Measurements from ENCODE around the gene PGM1.

DNA sequence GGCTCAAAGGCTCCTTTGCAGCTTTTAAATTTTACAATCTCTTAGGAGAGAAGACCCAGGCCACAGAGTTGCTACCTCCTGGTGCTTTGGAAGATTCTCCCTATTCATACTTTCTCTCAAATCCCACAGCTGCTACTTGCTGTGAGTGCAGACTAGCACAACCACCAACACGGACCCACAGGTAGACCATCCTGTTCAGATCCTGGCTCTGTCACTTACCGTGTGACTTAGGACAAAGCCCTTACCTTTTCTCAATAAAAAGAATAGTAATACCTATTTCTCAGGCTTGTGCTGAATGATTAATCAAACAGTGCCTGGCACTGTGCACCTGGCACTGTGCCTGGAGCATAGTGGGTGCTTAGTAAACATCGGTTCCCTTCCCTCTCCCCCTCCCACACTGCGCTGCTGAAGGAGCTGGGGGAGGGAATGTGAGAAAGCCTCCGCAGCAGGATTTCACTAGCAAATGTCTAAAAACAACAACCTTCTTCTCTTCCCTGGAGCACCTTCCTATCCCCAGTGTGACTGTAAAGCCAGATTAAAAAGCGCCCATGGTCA is 81.7 kb downstream of the PGM1 start:
- TF ChIP-seq, protein P1, sequence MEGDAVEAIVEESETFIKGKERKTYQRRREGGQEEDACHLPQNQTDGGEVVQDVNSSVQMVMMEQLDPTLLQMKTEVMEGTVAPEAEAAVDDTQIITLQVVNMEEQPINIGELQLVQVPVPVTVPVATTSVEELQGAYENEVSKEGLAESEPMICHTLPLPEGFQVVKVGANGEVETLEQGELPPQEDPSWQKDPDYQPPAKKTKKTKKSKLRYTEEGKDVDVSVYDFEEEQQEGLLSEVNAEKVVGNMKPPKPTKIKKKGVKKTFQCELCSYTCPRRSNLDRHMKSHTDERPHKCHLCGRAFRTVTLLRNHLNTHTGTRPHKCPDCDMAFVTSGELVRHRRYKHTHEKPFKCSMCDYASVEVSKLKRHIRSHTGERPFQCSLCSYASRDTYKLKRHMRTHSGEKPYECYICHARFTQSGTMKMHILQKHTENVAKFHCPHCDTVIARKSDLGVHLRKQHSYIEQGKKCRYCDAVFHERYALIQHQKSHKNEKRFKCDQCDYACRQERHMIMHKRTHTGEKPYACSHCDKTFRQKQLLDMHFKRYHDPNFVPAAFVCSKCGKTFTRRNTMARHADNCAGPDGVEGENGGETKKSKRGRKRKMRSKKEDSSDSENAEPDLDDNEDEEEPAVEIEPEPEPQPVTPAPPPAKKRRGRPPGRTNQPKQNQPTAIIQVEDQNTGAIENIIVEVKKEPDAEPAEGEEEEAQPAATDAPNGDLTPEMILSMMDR (conservative IDR thresholded peaks at IDR 0.05; ENCODE audit: low read depth, low read length): no peak
- TF ChIP-seq POLR2A (IDR thresholded peaks at IDR 0.05; ENCODE audit: low read depth, low read length): no peak
- no peak for TF ChIP-seq FOS (IDR thresholded peaks at IDR 0.05; ENCODE audit: low read depth, low read length)
- TF ChIP-seq, protein P2, sequence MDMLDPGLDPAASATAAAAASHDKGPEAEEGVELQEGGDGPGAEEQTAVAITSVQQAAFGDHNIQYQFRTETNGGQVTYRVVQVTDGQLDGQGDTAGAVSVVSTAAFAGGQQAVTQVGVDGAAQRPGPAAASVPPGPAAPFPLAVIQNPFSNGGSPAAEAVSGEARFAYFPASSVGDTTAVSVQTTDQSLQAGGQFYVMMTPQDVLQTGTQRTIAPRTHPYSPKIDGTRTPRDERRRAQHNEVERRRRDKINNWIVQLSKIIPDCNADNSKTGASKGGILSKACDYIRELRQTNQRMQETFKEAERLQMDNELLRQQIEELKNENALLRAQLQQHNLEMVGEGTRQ (IDR thresholded peaks at IDR 0.05; ENCODE audit: low read depth, low read length): no peak
- TF ChIP-seq, protein P3, sequence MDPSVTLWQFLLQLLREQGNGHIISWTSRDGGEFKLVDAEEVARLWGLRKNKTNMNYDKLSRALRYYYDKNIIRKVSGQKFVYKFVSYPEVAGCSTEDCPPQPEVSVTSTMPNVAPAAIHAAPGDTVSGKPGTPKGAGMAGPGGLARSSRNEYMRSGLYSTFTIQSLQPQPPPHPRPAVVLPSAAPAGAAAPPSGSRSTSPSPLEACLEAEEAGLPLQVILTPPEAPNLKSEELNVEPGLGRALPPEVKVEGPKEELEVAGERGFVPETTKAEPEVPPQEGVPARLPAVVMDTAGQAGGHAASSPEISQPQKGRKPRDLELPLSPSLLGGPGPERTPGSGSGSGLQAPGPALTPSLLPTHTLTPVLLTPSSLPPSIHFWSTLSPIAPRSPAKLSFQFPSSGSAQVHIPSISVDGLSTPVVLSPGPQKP (IDR thresholded peaks at IDR 0.05; ENCODE audit: borderline replicate concordance, low read depth, low read length): no peak
- TF ChIP-seq RAD21 (IDR thresholded peaks at IDR 0.05; ENCODE audit: low read length): no peak

All from IMR-90 (cell line).